ENCODE data around the gene PER2. TPM values are rescaled to one million over a fixed set of nuclear protein-coding genes. Genes with fewer than 3 reads are reported as not detected.

Gene PER2
- total RNA-seq, 1 experiment from 2014 or later, result 23.3 TPM

GRCh38 chr2:238247002-238247822 lies 41.2 kb downstream of the PER2 start:
- H3K9ac ChIP-seq (ENCODE audit: low read length), result no peak overlapping the region
- H4K20me1 ChIP-seq (ENCODE audit: insufficient read depth, low read depth, low read length), result no peaks in the 10 kb centered on the region
- no peaks in the 10 kb centered on the region for H3K9me2 ChIP-seq (replicated peaks; ENCODE audit: insufficient read depth, low read length)
- DNase-seq, result no peak
- H3K36me3 ChIP-seq (ENCODE audit: insufficient read depth, low read length), result peaks cover 12% of the 10 kb centered on the region
- H3K4me3 ChIP-seq (ENCODE audit: low read length), result no peak overlapping the region
- H3K27ac ChIP-seq (ENCODE audit: low read length), result no peak overlapping the region
- no peaks in the 10 kb centered on the region for H3K79me2 ChIP-seq (ENCODE audit: low read length)
- no peak overlapping the region for H2AFZ ChIP-seq (ENCODE audit: low read length)
- no peaks in the 10 kb centered on the region for H3K27me3 ChIP-seq (ENCODE audit: low read length)
- H3K9me3 ChIP-seq (ENCODE audit: low read length), result no peaks in the 10 kb centered on the region
- no peak overlapping the region for H3K4me2 ChIP-seq (ENCODE audit: low read depth, low read length, poor library complexity, severe bottlenecking)
- peaks cover 6% of the 10 kb centered on the region for H3K4me1 ChIP-seq (ENCODE audit: low read length)

DNA sequence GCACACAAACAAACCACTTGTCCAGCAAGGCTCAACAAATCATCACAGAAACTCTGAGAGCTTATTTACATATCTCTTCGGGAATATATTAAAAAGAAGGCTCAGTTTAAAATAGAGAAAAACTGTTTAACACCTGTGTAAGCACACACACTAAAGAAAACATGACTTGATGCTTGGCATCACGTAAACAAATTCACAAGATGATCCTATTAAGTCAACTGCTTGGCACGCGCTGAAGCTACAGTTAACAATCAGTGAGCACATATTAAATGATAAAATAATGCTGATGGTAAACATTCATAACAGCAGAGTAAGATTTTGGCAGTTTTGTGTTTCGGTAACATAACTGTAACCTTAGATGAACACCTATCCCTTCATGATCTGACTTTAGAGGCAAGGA lies 44.3 kb downstream of the PER2 start:
- H3K36me3 ChIP-seq (ENCODE audit: insufficient read depth, low read length), result peaks cover 12% of the 10 kb centered on the region
- H3K4me3 ChIP-seq (ENCODE audit: low read length), result no peak overlapping the region
- H4K20me1 ChIP-seq (ENCODE audit: insufficient read depth, low read depth, low read length), result no peaks in the 10 kb centered on the region
- H3K4me2 ChIP-seq (ENCODE audit: low read depth, low read length, poor library complexity, severe bottlenecking), result no peak overlapping the region
- peaks cover 10% of the 10 kb centered on the region for H3K4me1 ChIP-seq (ENCODE audit: low read length)
- H3K9ac ChIP-seq (ENCODE audit: low read length), result no peak overlapping the region
- no peak overlapping the region for H2AFZ ChIP-seq (ENCODE audit: low read length)
- no peaks in the 10 kb centered on the region for H3K9me3 ChIP-seq (ENCODE audit: low read length)
- H3K27me3 ChIP-seq (ENCODE audit: low read length), result no peaks in the 10 kb centered on the region
- no peak for DNase-seq
- H3K27ac ChIP-seq (ENCODE audit: low read length), result no peak overlapping the region
- H3K79me2 ChIP-seq (ENCODE audit: low read length), result no peaks in the 10 kb centered on the region
- H3K9me2 ChIP-seq (replicated peaks; ENCODE audit: insufficient read depth, low read length), result no peaks in the 10 kb centered on the region

DNA sequence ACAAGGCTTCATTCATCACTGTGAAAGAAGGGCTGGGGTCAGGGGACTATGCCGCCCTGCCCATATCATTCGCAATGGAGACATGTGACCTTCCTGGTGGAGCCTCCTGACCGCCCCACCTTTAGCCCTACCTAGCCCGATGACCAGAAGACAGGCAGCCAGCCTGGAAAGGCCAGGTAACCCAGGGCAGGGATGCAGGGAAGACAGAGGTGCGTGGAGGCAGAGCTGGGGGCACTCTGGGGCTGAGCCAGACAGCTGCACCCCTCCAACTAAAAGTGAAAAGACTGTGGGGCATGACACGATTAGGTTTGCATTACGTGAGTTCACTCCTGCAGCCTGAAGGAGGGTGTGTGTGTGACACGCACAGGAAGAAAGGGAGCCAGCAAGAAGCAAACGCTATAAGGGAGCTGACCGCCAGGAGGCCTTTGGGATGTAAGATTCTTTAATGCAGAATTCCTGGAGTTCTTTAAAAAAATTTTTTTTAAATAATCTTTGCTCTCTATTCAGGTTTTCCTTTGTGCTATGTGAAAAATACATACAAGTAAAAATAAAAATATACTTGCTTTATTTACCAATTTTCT lies 44.8 kb downstream of the PER2 start:
- peaks cover 10% of the 10 kb centered on the region for H3K4me1 ChIP-seq (ENCODE audit: low read length)
- H3K9ac ChIP-seq (ENCODE audit: low read length), result no peak overlapping the region
- H2AFZ ChIP-seq (ENCODE audit: low read length), result no peak overlapping the region
- H3K79me2 ChIP-seq (ENCODE audit: low read length), result no peaks in the 10 kb centered on the region
- no peaks in the 10 kb centered on the region for H3K27me3 ChIP-seq (ENCODE audit: low read length)
- no peak overlapping the region for H3K27ac ChIP-seq (ENCODE audit: low read length)
- no peaks in the 10 kb centered on the region for H3K9me2 ChIP-seq (replicated peaks; ENCODE audit: insufficient read depth, low read length)
- no peak overlapping the region for H3K4me2 ChIP-seq (ENCODE audit: low read depth, low read length, poor library complexity, severe bottlenecking)
- no peaks in the 10 kb centered on the region for H3K9me3 ChIP-seq (ENCODE audit: low read length)
- peaks cover 12% of the 10 kb centered on the region for H3K36me3 ChIP-seq (ENCODE audit: insufficient read depth, low read length)
- H4K20me1 ChIP-seq (ENCODE audit: insufficient read depth, low read depth, low read length), result no peaks in the 10 kb centered on the region
- no peak overlapping the region for H3K4me3 ChIP-seq (ENCODE audit: low read length)
- no peak for DNase-seq

GRCh38 chr2:238242731-238243495 lies 45.5 kb downstream of the PER2 start:
- Histone ChIP-seq H3K9ac (ENCODE audit: low read length) (no peak overlapping the region), H3K4me2 (ENCODE audit: low read depth, low read length, poor library complexity, severe bottlenecking) (no peak overlapping the region), H3K27me3 (ENCODE audit: low read length) (no peaks in the 10 kb centered on the region), H3K9me3 (ENCODE audit: low read length) (no peaks in the 10 kb centered on the region), H2AFZ (ENCODE audit: low read length) (no peak overlapping the region), H4K20me1 (ENCODE audit: insufficient read depth, low read depth, low read length) (no peaks in the 10 kb centered on the region), H3K79me2 (ENCODE audit: low read length) (no peaks in the 10 kb centered on the region), H3K9me2 (replicated peaks; ENCODE audit: insufficient read depth, low read length) (no peaks in the 10 kb centered on the region), H3K36me3 (ENCODE audit: insufficient read depth, low read length) (peaks cover 12% of the 10 kb centered on the region), H3K4me3 (ENCODE audit: low read length) (no peak overlapping the region), H3K27ac (ENCODE audit: low read length) (no peak overlapping the region), H3K4me1 (ENCODE audit: low read length) (peaks cover 10% of the 10 kb centered on the region)
- DNase-seq, result no peak

DNA sequence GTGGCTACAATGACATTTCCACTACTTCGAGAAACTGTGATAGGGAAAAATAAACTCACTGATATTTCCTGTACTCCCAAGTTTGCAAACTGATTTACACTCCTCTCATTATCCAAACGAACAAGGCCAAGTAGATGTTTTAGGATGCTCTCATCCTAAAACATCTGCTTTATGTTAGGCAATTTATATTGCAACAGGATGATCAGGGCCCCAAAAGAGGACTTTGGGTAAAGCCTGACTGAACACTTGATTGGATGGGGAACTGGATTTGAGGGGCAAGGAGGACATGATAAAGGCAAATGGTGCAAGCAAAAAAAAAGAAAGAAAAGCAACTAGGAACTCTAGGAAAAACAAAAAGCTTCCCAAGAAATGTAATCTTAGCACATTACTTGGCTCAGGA lies 46.4 kb downstream of the PER2 start:
- H4K20me1 ChIP-seq (ENCODE audit: insufficient read depth, low read depth, low read length), result no peaks in the 10 kb centered on the region
- H3K27ac ChIP-seq (ENCODE audit: low read length), result no peak overlapping the region
- H3K36me3 ChIP-seq (ENCODE audit: insufficient read depth, low read length), result peaks cover 12% of the 10 kb centered on the region
- H3K4me3 ChIP-seq (ENCODE audit: low read length), result no peak overlapping the region
- no peak overlapping the region for H2AFZ ChIP-seq (ENCODE audit: low read length)
- H3K9ac ChIP-seq (ENCODE audit: low read length), result no peak overlapping the region
- no peak overlapping the region for H3K4me2 ChIP-seq (ENCODE audit: low read depth, low read length, poor library complexity, severe bottlenecking)
- H3K4me1 ChIP-seq (ENCODE audit: low read length), result peaks cover 10% of the 10 kb centered on the region
- H3K79me2 ChIP-seq (ENCODE audit: low read length), result no peaks in the 10 kb centered on the region
- H3K9me2 ChIP-seq (replicated peaks; ENCODE audit: insufficient read depth, low read length), result no peaks in the 10 kb centered on the region
- H3K27me3 ChIP-seq (ENCODE audit: low read length), result no peaks in the 10 kb centered on the region
- no peak for DNase-seq
- H3K9me3 ChIP-seq (ENCODE audit: low read length), result no peaks in the 10 kb centered on the region

GRCh38 chr2:238240757-238241711 lies 47.4 kb downstream of the PER2 start:
- Histone ChIP-seq H3K9me3 (ENCODE audit: low read length) (no peaks in the 10 kb centered on the region), H3K4me1 (ENCODE audit: low read length) (peaks cover 10% of the 10 kb centered on the region), H3K4me3 (ENCODE audit: low read length) (no peak overlapping the region), H3K79me2 (ENCODE audit: low read length) (no peaks in the 10 kb centered on the region), H3K9me2 (replicated peaks; ENCODE audit: insufficient read depth, low read length) (no peaks in the 10 kb centered on the region), H4K20me1 (ENCODE audit: insufficient read depth, low read depth, low read length) (no peaks in the 10 kb centered on the region), H3K9ac (ENCODE audit: low read length) (no peak overlapping the region), H3K4me2 (ENCODE audit: low read depth, low read length, poor library complexity, severe bottlenecking) (no peak overlapping the region), H3K27ac (ENCODE audit: low read length) (no peak overlapping the region), H2AFZ (ENCODE audit: low read length) (no peak overlapping the region), H3K27me3 (ENCODE audit: low read length) (no peaks in the 10 kb centered on the region), H3K36me3 (ENCODE audit: insufficient read depth, low read length) (peaks cover 9% of the 10 kb centered on the region)
- DNase-seq, result peak; percentile 74

DNA sequence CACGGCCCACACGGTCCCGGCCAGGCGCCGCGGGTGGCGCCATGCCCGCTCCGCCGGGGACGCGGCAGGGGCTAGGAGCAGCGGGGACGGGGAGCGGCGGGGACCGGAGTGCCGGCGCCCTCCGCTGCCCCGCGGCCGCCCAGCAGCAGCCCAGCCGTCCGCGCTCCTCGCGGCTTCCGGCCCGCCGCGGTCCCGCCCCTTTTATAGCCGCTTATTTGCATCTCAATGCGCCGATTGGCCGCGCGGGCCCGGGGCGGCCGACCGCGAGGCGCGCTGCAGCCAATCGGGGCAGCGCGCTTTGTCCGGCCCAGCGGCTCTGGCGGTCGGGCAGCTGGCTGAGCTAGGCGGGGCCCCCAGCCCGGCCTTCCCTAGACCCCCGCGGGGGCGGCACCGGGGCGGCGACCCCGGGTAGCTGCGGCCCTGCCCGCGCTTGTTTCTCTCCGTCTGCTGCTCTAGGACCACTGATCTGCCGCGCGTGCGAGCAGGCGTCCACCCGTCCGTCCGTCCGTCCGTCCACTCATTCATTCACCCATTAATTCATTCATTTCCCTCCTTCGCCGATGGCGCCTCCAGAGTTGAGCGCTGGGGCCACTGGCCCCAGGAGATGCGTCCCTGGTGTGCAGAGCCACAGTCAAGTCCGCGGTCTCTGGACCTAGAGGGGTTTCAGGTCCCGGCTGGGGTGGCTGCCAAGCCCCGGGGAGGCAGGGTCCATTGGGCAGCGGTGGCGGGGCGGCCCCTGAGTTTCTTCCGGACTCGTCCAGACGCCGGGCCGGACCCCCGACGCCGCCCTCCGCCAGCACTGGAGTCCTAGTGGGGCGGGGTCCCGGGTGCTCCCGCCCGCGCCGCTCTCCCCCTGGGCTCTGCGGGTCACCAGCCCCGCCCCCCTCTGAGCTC lies 48.3 kb downstream of the PER2 start, which contains the start of gene HES6:
Gene HES6, minus strand, starts transcription at position 176 of the 894 bp plus-strand sequence. Its CDS starts 133 bp downstream, at position 43.
- Histone ChIP-seq H3K79me2 (ENCODE audit: low read length) (no peaks in the 10 kb centered on the region), H3K4me3 (ENCODE audit: low read length) (peak within 1 kb of the TSS; percentile 59; the same call in 1 of the 2 replicates), H3K27me3 (ENCODE audit: low read length) (no peaks in the 10 kb centered on the region), H3K9me2 (replicated peaks; ENCODE audit: insufficient read depth, low read length) (no peaks in the 10 kb centered on the region), H2AFZ (ENCODE audit: low read length) (no peak within 1 kb of the TSS), H3K4me2 (ENCODE audit: low read depth, low read length, poor library complexity, severe bottlenecking) (peak within 1 kb of the TSS; percentile 61), H3K36me3 (ENCODE audit: insufficient read depth, low read length) (peaks cover 6% of the 10 kb centered on the region; the same call in 1 of the 2 replicates), H4K20me1 (ENCODE audit: insufficient read depth, low read depth, low read length) (no peaks in the 10 kb centered on the region), H3K27ac (ENCODE audit: low read length) (no peak within 1 kb of the TSS), H3K9ac (ENCODE audit: low read length) (peak within 1 kb of the TSS; percentile 63), H3K9me3 (ENCODE audit: low read length) (no peaks in the 10 kb centered on the region), H3K4me1 (ENCODE audit: low read length) (peaks cover 10% of the 10 kb centered on the region)
- DNase-seq, result peak; percentile 91
